ENCODE data around the gene NOC3L. TPM values are rescaled to one million over a fixed set of nuclear protein-coding genes. Genes with fewer than 3 reads are reported as not detected.
A peak's percentile ranks its signal among the peaks of the same experiment; 100 is the strongest.

NOC3L gene
- total RNA-seq, 2 experiments from 2014 or later, result 23.1 to 26.5 TPM

- H3K4me3 Mint-ChIP-seq, result no peak overlapping the region
- H3K4me1 Mint-ChIP-seq, result peaks cover 2% of the 10 kb centered on the region
- ChIA-PET CTCF (interaction anchor here (1.0 kb wide), 1 partner anchor 11 kb away, joined by 3 read pairs; no protein-coding TSS in a partner anchor), POLR2A (no interaction called here)
- no peak for DNase-seq
- H3K27ac Mint-ChIP-seq, result no peak overlapping the region
- no peaks in the 10 kb centered on the region for H3K36me3 Mint-ChIP-seq (ENCODE audit: low read depth)
- no peaks in the 10 kb centered on the region for H3K9me3 Mint-ChIP-seq
- peaks cover 7% of the 10 kb centered on the region for H3K27me3 Mint-ChIP-seq
These were observed 47.7 kb downstream of the NOC3L start for GRCh38 chr10:94315024-94315451.

GRCh38 chr10:94310369-94310768 lies 52.4 kb downstream of the NOC3L start:
- H3K9me3 Mint-ChIP-seq, result no peaks in the 10 kb centered on the region
- no peak for DNase-seq
- no peak overlapping the region for H3K27ac Mint-ChIP-seq
- no peak overlapping the region for H3K4me3 Mint-ChIP-seq
- POLR2A ChIA-PET, result no interaction called here
- no peaks in the 10 kb centered on the region for H3K36me3 Mint-ChIP-seq (ENCODE audit: low read depth)
- H3K4me1 Mint-ChIP-seq, result no peaks in the 10 kb centered on the region
- H3K27me3 Mint-ChIP-seq, result peaks cover 38% of the 10 kb centered on the region
- CTCF ChIA-PET, result interaction anchor here (1.4 to 1.8 kb wide), 3 partner anchors 8 to 48 kb away, joined by 3 to 12 read pairs (median 3); no protein-coding TSS in a partner anchor

- no peak for DNase-seq
- Mint-ChIP-seq H3K9me3 (no peaks in the 10 kb centered on the region), H3K4me3 (no peak overlapping the region), H3K27ac (no peak overlapping the region), H3K4me1 (no peaks in the 10 kb centered on the region), H3K27me3 (peaks cover 48% of the 10 kb centered on the region), H3K36me3 (ENCODE audit: low read depth) (no peaks in the 10 kb centered on the region)
- ChIA-PET CTCF (interaction anchor here (0.6 kb wide), 2 partner anchors 792 to 1227 kb away, joined by 3 to 5 read pairs; no protein-coding TSS in a partner anchor), POLR2A (no interaction called here)
These were observed 53.9 kb downstream of the NOC3L start for GRCh38 chr10:94308866-94309265.

- H3K36me3 Mint-ChIP-seq (ENCODE audit: low read depth), result no peaks in the 10 kb centered on the region
- H3K4me3 Mint-ChIP-seq, result no peak overlapping the region
- H3K4me1 Mint-ChIP-seq, result no peaks in the 10 kb centered on the region
- CTCF ChIA-PET, result interaction anchor here (0.9 kb wide), 1 partner anchor 13 kb away, joined by 3 read pairs; no protein-coding TSS in a partner anchor
- POLR2A ChIA-PET, result no interaction called here
- peaks cover 58% of the 10 kb centered on the region for H3K27me3 Mint-ChIP-seq
- no peaks in the 10 kb centered on the region for H3K9me3 Mint-ChIP-seq
- H3K27ac Mint-ChIP-seq, result no peak overlapping the region
- no peak for DNase-seq
These were observed 55.6 kb downstream of the NOC3L start for GRCh38 chr10:94307046-94307615.

GRCh38 chr10:94303929-94304328 lies 58.8 kb downstream of the NOC3L start:
- H3K9me3 Mint-ChIP-seq, result no peaks in the 10 kb centered on the region
- CTCF ChIA-PET, result no interaction called here
- peaks cover 71% of the 10 kb centered on the region for H3K27me3 Mint-ChIP-seq

GRCh38 chr10:94300042-94300441 lies 62.7 kb downstream of the NOC3L start:
- CTCF ChIA-PET, result interaction anchor here (1.1 kb wide), 1 partner anchor 12 kb away, joined by 3 read pairs; no protein-coding TSS in a partner anchor
- POLR2A ChIA-PET, result no interaction called here
- Mint-ChIP-seq H3K27me3 (peaks cover 65% of the 10 kb centered on the region), H3K27ac (no peak overlapping the region), H3K4me1 (peaks cover 21% of the 10 kb centered on the region), H3K4me3 (no peak overlapping the region), H3K9me3 (no peaks in the 10 kb centered on the region), H3K36me3 (ENCODE audit: low read depth) (no peaks in the 10 kb centered on the region)
- no peak for DNase-seq

More at GRCh38 chr10:94303929-94304328, 58.8 kb downstream of the NOC3L start:
- DNase-seq, result no peak
- peaks cover 15% of the 10 kb centered on the region for H3K4me1 Mint-ChIP-seq
- no peaks in the 10 kb centered on the region for H3K36me3 Mint-ChIP-seq (ENCODE audit: low read depth)
- POLR2A ChIA-PET, result no interaction called here
- H3K27ac Mint-ChIP-seq, result no peak overlapping the region
- H3K4me3 Mint-ChIP-seq, result no peak overlapping the region

GRCh38 chr10:94299417-94299816 lies 63.3 kb downstream of the NOC3L start:
- peak; percentile 59 for DNase-seq
- ChIA-PET CTCF (interaction anchor here (1.1 kb wide), 1 partner anchor 11 kb away, joined by 3 read pairs; no protein-coding TSS in a partner anchor), POLR2A (no interaction called here)
- no peak overlapping the region for H3K27ac Mint-ChIP-seq
- H3K4me3 Mint-ChIP-seq, result no peak overlapping the region
- H3K4me1 Mint-ChIP-seq, result peaks cover 21% of the 10 kb centered on the region
- H3K27me3 Mint-ChIP-seq, result peaks cover 66% of the 10 kb centered on the region
- no peaks in the 10 kb centered on the region for H3K36me3 Mint-ChIP-seq (ENCODE audit: low read depth)
- H3K9me3 Mint-ChIP-seq, result no peaks in the 10 kb centered on the region

- peaks cover 9% of the 10 kb centered on the region for H3K4me1 Mint-ChIP-seq
- no peaks in the 10 kb centered on the region for H3K36me3 Mint-ChIP-seq (ENCODE audit: low read depth)
- POLR2A ChIA-PET, result no interaction called here
- no peaks in the 10 kb centered on the region for H3K9me3 Mint-ChIP-seq
- H3K27me3 Mint-ChIP-seq, result peaks cover 57% of the 10 kb centered on the region
- H3K4me3 Mint-ChIP-seq, result no peak overlapping the region
- no peak overlapping the region for H3K27ac Mint-ChIP-seq
- no peak for DNase-seq
- CTCF ChIA-PET, result no interaction called here
These were observed 68.6 kb downstream of the NOC3L start for GRCh38 chr10:94294168-94294567.

GRCh38 chr10:94293354-94293753 lies 69.4 kb downstream of the NOC3L start:
- POLR2A ChIA-PET, result no interaction called here
- Mint-ChIP-seq H3K36me3 (ENCODE audit: low read depth) (no peaks in the 10 kb centered on the region), H3K27ac (peak overlapping the region; percentile 43), H3K27me3 (peaks cover 50% of the 10 kb centered on the region), H3K4me1 (peaks cover under 1% of the 10 kb centered on the region), H3K9me3 (no peaks in the 10 kb centered on the region), H3K4me3 (no peak overlapping the region)
- CTCF ChIA-PET, result no interaction called here
- DNase-seq, result no peak

GRCh38 chr10:94292434-94293090 lies 70.2 kb downstream of the NOC3L start:
- CTCF ChIA-PET, result no interaction called here
- no peaks in the 10 kb centered on the region for H3K4me1 Mint-ChIP-seq
- H3K27me3 Mint-ChIP-seq, result peaks cover 51% of the 10 kb centered on the region
- no peaks in the 10 kb centered on the region for H3K36me3 Mint-ChIP-seq (ENCODE audit: low read depth)
- POLR2A ChIA-PET, result no interaction called here
- no peaks in the 10 kb centered on the region for H3K9me3 Mint-ChIP-seq
- no peak overlapping the region for H3K27ac Mint-ChIP-seq
- DNase-seq, result no peak
- H3K4me3 Mint-ChIP-seq, result no peak overlapping the region

- H3K27me3 Mint-ChIP-seq, result peaks cover 47% of the 10 kb centered on the region
- no peak for DNase-seq
- no peaks in the 10 kb centered on the region for H3K9me3 Mint-ChIP-seq
- POLR2A ChIA-PET, result no interaction called here
- CTCF ChIA-PET, result interaction anchor here (1.1 kb wide), 1 partner anchor 11 kb away, joined by 3 read pairs; no protein-coding TSS in a partner anchor
- H3K4me3 Mint-ChIP-seq, result no peak overlapping the region
- H3K27ac Mint-ChIP-seq, result no peak overlapping the region
- no peaks in the 10 kb centered on the region for H3K36me3 Mint-ChIP-seq (ENCODE audit: low read depth)
- H3K4me1 Mint-ChIP-seq, result peaks cover 8% of the 10 kb centered on the region
These were observed 74.2 kb downstream of the NOC3L start for GRCh38 chr10:94288361-94289101.

GRCh38 chr10:94287336-94287735 lies 75.4 kb downstream of the NOC3L start:
- DNase-seq, result no peak
- ChIA-PET POLR2A (no interaction called here), CTCF (interaction anchor here (1.7 kb wide), 1 partner anchor 32 kb away, joined by 7 read pairs; no protein-coding TSS in a partner anchor)
- Mint-ChIP-seq H3K36me3 (ENCODE audit: low read depth) (no peaks in the 10 kb centered on the region), H3K4me1 (peaks cover 8% of the 10 kb centered on the region), H3K9me3 (no peaks in the 10 kb centered on the region), H3K27me3 (peaks cover 38% of the 10 kb centered on the region), H3K4me3 (no peak overlapping the region), H3K27ac (no peak overlapping the region)

- ChIA-PET CTCF (interaction anchor here (1.7 kb wide), 1 partner anchor 33 kb away, joined by 7 read pairs; no protein-coding TSS in a partner anchor), POLR2A (no interaction called here)
- DNase-seq, result no peak
- Mint-ChIP-seq H3K9me3 (no peaks in the 10 kb centered on the region), H3K27me3 (peaks cover 37% of the 10 kb centered on the region), H3K36me3 (ENCODE audit: low read depth) (no peaks in the 10 kb centered on the region), H3K4me1 (peaks cover 8% of the 10 kb centered on the region), H3K4me3 (no peak overlapping the region), H3K27ac (no peak overlapping the region)
These were observed 75.8 kb downstream of the NOC3L start for GRCh38 chr10:94286901-94287300.
